Right lobe of liver (tissue), 4 donors: ENCODE results near the gene DCP2.

Experiments used
- CTCF ChIP-seq, 4 donors: fragments of 200-600 bp in 3 of 4; fragments of 450-650 bp in 1 of 4; IDR thresholded peaks; one replicate each; pipeline versions ENCODE4 v1.5.1 to v1.8.0; 2016 to 2022; ENCODE audit warnings: antibody characterized with exemption in 4 of 4, mild to moderate bottlenecking in 2 of 4
- POLR2A ChIP-seq: fragments of 450-650 bp; IDR thresholded peaks from one replicate; pipeline ENCODE4 v1.6.1; 2017; ENCODE audit warnings: antibody characterized with exemption, mild to moderate bottlenecking
- donor health status: DM: no; HTN: no; CAD: no.
- donor health status: DM: no; HTN: no; CAD: no.
- donor health status: DM: no; HTN: yes; CAD: no.

- TF ChIP-seq CTCF (IDR thresholded peaks at IDR 0.05): no peak
- no peak for TF ChIP-seq POLR2A
Observed at GRCh38 chr5:112930082-112930344, 46.6 kb upstream of the DCP2 start.
